Measurements from ENCODE around the gene ZNF276.
"Not testable (repeated sequence)": the region's sequence is repeated elsewhere in the genome, so short reads cannot be mapped to it uniquely, and the experiment has no call there.

ZNF276 gene

GRCh38 chr16:89693289-89693731 lies 28.0 kb upstream of the ZNF276 start:
- no peak for DNase-seq (ENCODE audit: extremely low read depth, low read depth)
- TF ChIP-seq, protein P1, sequence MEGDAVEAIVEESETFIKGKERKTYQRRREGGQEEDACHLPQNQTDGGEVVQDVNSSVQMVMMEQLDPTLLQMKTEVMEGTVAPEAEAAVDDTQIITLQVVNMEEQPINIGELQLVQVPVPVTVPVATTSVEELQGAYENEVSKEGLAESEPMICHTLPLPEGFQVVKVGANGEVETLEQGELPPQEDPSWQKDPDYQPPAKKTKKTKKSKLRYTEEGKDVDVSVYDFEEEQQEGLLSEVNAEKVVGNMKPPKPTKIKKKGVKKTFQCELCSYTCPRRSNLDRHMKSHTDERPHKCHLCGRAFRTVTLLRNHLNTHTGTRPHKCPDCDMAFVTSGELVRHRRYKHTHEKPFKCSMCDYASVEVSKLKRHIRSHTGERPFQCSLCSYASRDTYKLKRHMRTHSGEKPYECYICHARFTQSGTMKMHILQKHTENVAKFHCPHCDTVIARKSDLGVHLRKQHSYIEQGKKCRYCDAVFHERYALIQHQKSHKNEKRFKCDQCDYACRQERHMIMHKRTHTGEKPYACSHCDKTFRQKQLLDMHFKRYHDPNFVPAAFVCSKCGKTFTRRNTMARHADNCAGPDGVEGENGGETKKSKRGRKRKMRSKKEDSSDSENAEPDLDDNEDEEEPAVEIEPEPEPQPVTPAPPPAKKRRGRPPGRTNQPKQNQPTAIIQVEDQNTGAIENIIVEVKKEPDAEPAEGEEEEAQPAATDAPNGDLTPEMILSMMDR (IDR thresholded peaks at IDR 0.05; ENCODE audit: low read depth, low read length, missing control alignments) = no peak

GRCh38 chr16:89693931-89694783 lies 27.2 kb upstream of the ZNF276 start:
- no peak overlapping the region for H3K4me3 ChIP-seq (replicated peaks; ENCODE audit: low read depth, low read length)
- TF ChIP-seq, protein P1 (IDR thresholded peaks at IDR 0.05; ENCODE audit: low read depth, low read length, missing control alignments) = no peak
- DNase-seq (ENCODE audit: extremely low read depth, low read depth) = no peak

More at GRCh38 chr16:89693289-89693731, 28.0 kb upstream of the ZNF276 start:
- H3K4me3 ChIP-seq (replicated peaks; ENCODE audit: low read depth, low read length) = no peak overlapping the region

DNA sequence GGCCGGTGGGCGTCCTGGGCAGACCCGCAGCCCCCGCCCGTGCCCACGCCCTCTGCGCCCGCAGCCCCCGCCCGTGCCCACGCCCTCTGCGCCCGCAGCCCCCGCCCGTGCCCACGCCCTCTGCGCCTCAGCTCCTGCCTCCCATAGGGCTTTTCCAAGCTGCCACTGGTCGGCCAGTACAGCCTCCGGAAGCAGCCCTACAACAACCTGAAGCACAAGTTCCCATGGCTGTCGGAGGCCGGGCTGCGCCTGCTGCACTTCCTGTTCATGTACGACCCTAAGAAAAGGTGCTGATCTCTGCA lies 26.6 kb upstream of the ZNF276 start:
- not testable (repeated sequence) for DNase-seq (ENCODE audit: extremely low read depth, low read depth); H3K4me3 ChIP-seq (replicated peaks; ENCODE audit: low read depth, low read length)

GRCh38 chr16:89695086-89695874 lies 26.1 kb upstream of the ZNF276 start:
- TF ChIP-seq, protein P1 (IDR thresholded peaks at IDR 0.05; ENCODE audit: low read depth, low read length, missing control alignments) = no peak
- no peak for DNase-seq (ENCODE audit: extremely low read depth, low read depth)
- no peak overlapping the region for H3K4me3 ChIP-seq (replicated peaks; ENCODE audit: low read depth, low read length)

DNA sequence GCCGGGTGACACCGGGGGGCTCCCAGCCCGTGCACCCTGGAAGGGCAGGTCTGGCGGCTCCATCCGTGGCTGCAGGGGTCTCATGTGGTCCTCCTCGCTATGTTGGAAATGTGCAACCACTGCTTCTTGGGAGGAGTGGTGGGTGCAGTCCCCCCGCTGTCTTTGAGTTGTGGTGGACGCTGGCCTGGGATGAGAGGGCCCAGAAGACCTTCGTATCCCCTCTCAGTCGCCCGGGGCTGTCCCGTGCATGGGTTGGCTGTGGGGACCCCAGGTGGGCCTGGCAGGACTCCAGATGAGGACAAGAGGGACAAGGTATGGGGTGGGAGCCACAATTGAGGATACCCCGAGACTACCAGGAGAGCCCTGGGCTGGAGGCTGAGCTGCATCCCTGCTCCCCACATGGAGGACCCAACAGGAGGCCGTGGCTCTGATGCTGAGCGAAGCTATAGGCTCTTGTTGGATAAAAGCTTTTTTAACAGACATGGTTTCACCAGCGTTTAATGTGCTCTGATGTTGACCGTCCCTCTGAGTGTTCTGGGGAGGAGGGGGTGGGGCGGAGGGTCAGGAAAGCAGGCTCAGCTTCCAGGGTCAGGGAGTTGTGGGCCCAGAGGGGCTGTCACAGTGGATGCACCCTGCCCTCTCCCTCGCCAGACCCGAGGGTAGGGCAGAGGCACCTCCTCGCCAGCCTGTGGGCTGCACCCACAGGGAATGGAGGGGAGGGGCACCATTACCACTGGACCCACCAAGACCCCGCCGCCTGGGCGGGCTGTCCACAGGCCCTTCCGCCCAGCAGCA lies 25.3 kb upstream of the ZNF276 start:
- H3K4me3 ChIP-seq (replicated peaks; ENCODE audit: low read depth, low read length) = no peak overlapping the region
- no peak for DNase-seq (ENCODE audit: extremely low read depth, low read depth)
- TF ChIP-seq, protein P1 (IDR thresholded peaks at IDR 0.05; ENCODE audit: low read depth, low read length, missing control alignments) = no peak

DNA sequence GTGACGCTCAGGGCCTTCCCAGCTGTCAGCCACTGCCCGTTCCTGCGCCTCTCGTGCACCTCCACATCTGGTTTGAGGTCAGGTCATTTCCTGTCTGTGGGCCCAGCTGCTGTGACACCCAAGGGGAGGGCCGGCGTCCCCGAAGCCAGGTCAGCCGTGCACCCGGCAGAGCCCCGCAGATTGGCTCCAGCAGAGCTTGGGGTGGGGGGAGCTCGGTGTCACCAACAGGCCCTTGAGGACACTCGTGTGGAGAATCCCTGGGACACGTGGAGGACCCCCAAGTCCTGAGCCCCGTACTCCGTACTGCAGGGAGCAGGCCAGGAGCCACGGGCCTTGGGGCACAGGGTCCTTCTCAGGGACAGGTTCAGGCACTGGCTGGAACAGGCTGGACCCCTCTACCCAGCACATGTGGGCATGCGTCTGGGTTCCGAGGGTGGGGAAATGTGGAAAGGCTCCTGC lies 24.6 kb upstream of the ZNF276 start:
- no peak overlapping the region for H3K4me3 ChIP-seq (replicated peaks; ENCODE audit: low read depth, low read length)
- no peak for DNase-seq (ENCODE audit: extremely low read depth, low read depth)
- TF ChIP-seq, protein P1 (IDR thresholded peaks at IDR 0.05; ENCODE audit: low read depth, low read length, missing control alignments) = no peak
